Pancreas (tissue), 10 donors: ENCODE measurements around the gene BNIP3. TPM values are rescaled to one million over a fixed set of nuclear protein-coding genes. Genes with fewer than 3 reads are reported as not detected.
A peak's percentile ranks its signal among the peaks of the same experiment; 100 is the strongest.
"Not testable (repeated sequence)": the region's sequence is repeated elsewhere in the genome, so short reads cannot be mapped to it uniquely, and the experiment has no call there.

ENCODE experiments used
- ATAC-seq, 4 donors: fragments of 200-7000 bp; cut with Tn5 transposase; one replicate each; pipeline versions ENCODE4 v1.8.0 to v1.9.1; 2020; ENCODE audit warnings: mild to moderate bottlenecking in 4 of 4, moderate library complexity in 4 of 4
- DNase-seq, 6 donors: peaks; one replicate each; pipeline ENCODE4 v3.0.0-alpha.2; 2020
- FAIRE-seq: peaks from 2 replicates; lab custom pipeline; 2012; peaks lifted over from hg19 to GRCh38; lab: Jason Lieb, UNC
- H3K27ac ChIP-seq, 4 donors: fragments of 200-600 bp; sonication (generic); 1 replicate in 3 of 4; 2 replicates in 1 of 4; pipeline versions ENCODE4 v1.5.0 to v1.8.0; 2020
- H3K27me3 ChIP-seq, 4 donors: fragments of 200-600 bp; one replicate each; pipeline ENCODE4 v1.8.0; 2021
- H3K36me3 ChIP-seq, 3 donors: fragments of 200-600 bp; sonication (generic) in 1 of 3; one replicate each; pipeline versions ENCODE4 v1.5.0 to v1.8.0; 2020 to 2021
- H3K4me1 ChIP-seq, 3 donors: fragments of 200-600 bp; one replicate each; pipeline ENCODE4 v1.8.0; 2021
- H3K4me3 ChIP-seq, 4 donors: fragments of 200-600 bp; sonication (generic) in 2 of 4; one replicate each; pipeline versions ENCODE4 v1.5.0 to v1.8.0; 2020 to 2021
- H3K9me3 ChIP-seq, 4 donors: fragments of 200-600 bp; one replicate each; pipeline ENCODE4 v1.8.0; 2021
- CTCF ChIP-seq, 4 donors: fragments of 200-600 bp; sonication (generic) in 3 of 4; IDR thresholded peaks; one replicate each; pipeline versions ENCODE4 v1.5.0 to v1.8.0; 2021; ENCODE audit warnings: antibody characterized with exemption in 4 of 4
- WGBS, 2 donors: extraction: QIAGEN DNeasy Blood & Tissue Kit; methylation state at CpG; one replicate each; pipeline ENCODE4 v1.1.7; 2013; 5-methylcytosine and 5-hydroxymethylcytosine counted together
- intact Hi-C, 3 donors: fragments of 100-400 bp; cut with DNase I; formaldehyde crosslinking; loops; one replicate each; pipeline versions ENCODE4 v1.11.1 to v1.14.2; 2022
- polyA plus RNA-seq, 2 donors: library from polyadenylated mRNA; stranded (reverse); fragments of 200-250 nt; gene quantifications; one replicate each; pipeline ENCODE4 v1.2.3, GENCODE V29; 2013
- total RNA-seq, 6 donors: library from RNA; stranded (reverse); fragmentation: NEBNext Ultra II Directional in 4 of 6; extraction: Animal tissue kit (Norgen Biotek cat#: 25700) in 4 of 6; gene quantifications; one replicate each; pipeline versions ENCODE4 v1.2.1 to v1.2.4, GENCODE V29; 2021 to 2023
- donor health status: healthy with polysubstance abuse.
- donor health status: DM: no; HTN: no; CAD: no; lungs with moderate emphysema.
- donor health status: DM: no; HTN: no; CAD: no.
- donor health status: control.
- donor health status: control.
- donor health status: Bipolar disorder and iron deficiency.
- donor health status: DM: yes; HTN: yes; CAD: no.
- donor health status: DM: no; HTN: no; CAD: no.
- donor health status: DM: no; HTN: no; CAD: no.
- donor health status: DM: yes; HTN: yes; CAD: no.

The BNIP3 gene
- total and polyA plus RNA-seq, 8 donors: 65.7 to 471 (median 142) TPM

- ATAC-seq (peak in 3 of 4 donors; percentile 4 to 26 (median 6)), DNase-seq (peak in 1 of 6 donors; percentile 29), FAIRE-seq (no peak)
- WGBS, 2 donors: 34 to 40% methylated on average over 3 of the region's 3 CpGs
- Histone ChIP-seq H3K27ac (peak overlapping the region in 3 of 4 donors; percentile 56 to 67 (median 59)), H3K27me3 (no peaks in the 10 kb centered on the region), H3K4me3 (no peak overlapping the region), H3K36me3 (no peaks in the 10 kb centered on the region), H3K9me3 (no peaks in the 10 kb centered on the region), H3K4me1 (peaks cover 21 to 45% (median 40%) of the 10 kb centered on the region in 3 donors)
- intact Hi-C loops: no loop called here
- no peak for TF ChIP-seq CTCF (IDR thresholded peaks at IDR 0.05)
Measured at GRCh38 chr10:131994435-131994834, 12.7 kb upstream of the BNIP3 start.

GRCh38 chr10:131993275-131993674 is 11.6 kb upstream of the BNIP3 start:
- intact Hi-C loops: no loop called here
- peaks cover 14 to 33% (median 28%) of the 10 kb centered on the region in 3 donors for H3K4me1 ChIP-seq
- no peak overlapping the region for H3K4me3 ChIP-seq
- TF ChIP-seq CTCF (IDR thresholded peaks at IDR 0.05): no peak
- peak; percentile 36 to 67 (median 55) for ATAC-seq
- DNase-seq: peak in 4 of 6 donors; percentile 49 to 66 (median 62)
- 36 to 43% methylated on average over 14 of the region's 14 CpGs for WGBS, 2 donors
- no peaks in the 10 kb centered on the region for H3K36me3 ChIP-seq
- no peaks in the 10 kb centered on the region for H3K27me3 ChIP-seq
- H3K27ac ChIP-seq: peak overlapping the region in 3 of 4 donors; percentile 56 to 67 (median 59)
- no peak for FAIRE-seq
- H3K9me3 ChIP-seq: no peaks in the 10 kb centered on the region

- no peak for TF ChIP-seq CTCF (IDR thresholded peaks at IDR 0.05)
- FAIRE-seq: no peak
- no peak for ATAC-seq
- H3K9me3 ChIP-seq: no peaks in the 10 kb centered on the region
- DNase-seq: no peak
- H3K36me3 ChIP-seq: no peaks in the 10 kb centered on the region
- H3K4me3 ChIP-seq: no peak overlapping the region
- no peaks in the 10 kb centered on the region for H3K27me3 ChIP-seq
- WGBS, 2 donors: 94 to 97% methylated on average over 3 of the region's 3 CpGs
- no peak overlapping the region for H3K27ac ChIP-seq
- intact Hi-C loops: no loop called here
- H3K4me1 ChIP-seq: peaks cover 0 to 19% (median 14%) of the 10 kb centered on the region in 3 donors
Measured at GRCh38 chr10:131991726-131992125, 10.0 kb upstream of the BNIP3 start.

GRCh38 chr10:131987786-131988185 is 6.1 kb upstream of the BNIP3 start:
- H3K4me1 ChIP-seq, H3K36me3 ChIP-seq, FAIRE-seq, ATAC-seq, H3K27ac ChIP-seq, intact Hi-C loops, H3K4me3 ChIP-seq, DNase-seq, H3K9me3 ChIP-seq, H3K27me3 ChIP-seq: not testable (repeated sequence)
- WGBS, 2 donors: 94 to 96% methylated on average over 2 of the region's 3 CpGs

- FAIRE-seq, H3K36me3 ChIP-seq, intact Hi-C loops, H3K4me3 ChIP-seq, H3K27me3 ChIP-seq, H3K27ac ChIP-seq, DNase-seq, H3K9me3 ChIP-seq, H3K4me1 ChIP-seq, ATAC-seq: not testable (repeated sequence)
- WGBS, 2 donors: 93 to 94% methylated on average over 4 of the region's 5 CpGs
Measured at GRCh38 chr10:131987301-131987700, 5.6 kb upstream of the BNIP3 start.

- DNase-seq, H3K9me3 ChIP-seq, H3K27ac ChIP-seq, H3K4me1 ChIP-seq, H3K4me3 ChIP-seq, intact Hi-C loops, H3K36me3 ChIP-seq, H3K27me3 ChIP-seq, FAIRE-seq, ATAC-seq: not testable (repeated sequence)
- 94% methylated on average over 7 of the region's 7 CpGs for WGBS, 2 donors
Measured at GRCh38 chr10:131986851-131987250, 5.1 kb upstream of the BNIP3 start.
